Measurements from ENCODE around the gene KIFBP. TPM values are rescaled to one million over a fixed set of nuclear protein-coding genes. Genes with fewer than 3 reads are reported as not detected.

Gene KIFBP
- total and polyA plus RNA-seq, 9 donors = 15.7 to 59.2 (median 26.7) TPM

DNA sequence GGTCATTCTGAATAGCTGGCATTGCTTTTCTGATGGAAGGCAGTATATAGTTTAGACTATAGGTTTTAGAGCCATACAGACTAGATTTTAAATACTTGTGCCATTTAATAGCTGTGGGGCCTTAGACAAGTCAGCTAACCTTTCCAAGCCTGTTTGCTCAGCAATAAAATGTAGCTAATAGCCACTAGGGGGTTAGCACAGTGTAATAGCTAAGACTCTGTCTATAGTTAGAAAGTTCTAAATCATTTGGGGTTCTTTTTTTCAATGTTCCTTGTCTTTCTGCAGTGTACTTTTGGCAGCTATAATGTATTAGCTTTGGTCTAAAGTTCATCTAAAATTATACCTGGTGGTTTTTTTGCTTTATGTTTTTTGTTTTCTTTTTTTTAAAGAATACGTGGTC lies 7.5 kb upstream of the KIFBP start:
- H3K36me3 ChIP-seq = no peaks in the 10 kb centered on the region
- H3K27me3 ChIP-seq = no peaks in the 10 kb centered on the region
- no peak for DNase-seq
- no peaks in the 10 kb centered on the region for H3K4me1 ChIP-seq (ENCODE audit: insufficient read depth)
- intact Hi-C loops (cut with DNase I) = no loop called here
- no peak overlapping the region for H3K4me3 ChIP-seq
- TF ChIP-seq POLR2A (IDR thresholded peaks at IDR 0.05) = no peak
- no peak overlapping the region for H3K27ac ChIP-seq
- WGBS, 3 donors = 84 to 89% (median 87%) methylated on average over 1 of the region's 1 CpG
- H3K9me3 ChIP-seq = no peaks in the 10 kb centered on the region

DNA sequence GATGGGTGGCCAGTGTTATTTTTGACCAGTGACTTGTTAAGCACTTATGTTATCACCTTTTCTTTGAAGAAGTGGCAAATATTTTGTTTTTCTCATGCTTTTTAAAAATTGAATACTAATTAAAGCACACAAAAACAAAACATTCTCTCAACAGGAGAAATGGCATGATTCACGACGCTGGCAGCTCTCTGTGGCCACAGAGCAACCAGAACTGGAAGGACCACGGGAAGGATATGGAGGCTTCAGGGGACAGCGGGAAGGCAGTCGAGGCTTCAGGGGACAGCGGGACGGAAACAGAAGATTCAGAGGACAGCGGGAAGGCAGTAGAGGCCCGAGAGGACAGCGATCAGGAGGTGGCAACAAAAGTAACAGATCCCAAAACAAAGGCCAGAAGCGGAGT lies 6.2 kb upstream of the KIFBP start:
- Histone ChIP-seq H3K9me3 (no peaks in the 10 kb centered on the region), H3K36me3 (no peaks in the 10 kb centered on the region), H3K27me3 (no peaks in the 10 kb centered on the region), H3K4me3 (no peak overlapping the region), H3K4me1 (ENCODE audit: insufficient read depth) (no peaks in the 10 kb centered on the region), H3K27ac (no peak overlapping the region)
- TF ChIP-seq, protein P1, sequence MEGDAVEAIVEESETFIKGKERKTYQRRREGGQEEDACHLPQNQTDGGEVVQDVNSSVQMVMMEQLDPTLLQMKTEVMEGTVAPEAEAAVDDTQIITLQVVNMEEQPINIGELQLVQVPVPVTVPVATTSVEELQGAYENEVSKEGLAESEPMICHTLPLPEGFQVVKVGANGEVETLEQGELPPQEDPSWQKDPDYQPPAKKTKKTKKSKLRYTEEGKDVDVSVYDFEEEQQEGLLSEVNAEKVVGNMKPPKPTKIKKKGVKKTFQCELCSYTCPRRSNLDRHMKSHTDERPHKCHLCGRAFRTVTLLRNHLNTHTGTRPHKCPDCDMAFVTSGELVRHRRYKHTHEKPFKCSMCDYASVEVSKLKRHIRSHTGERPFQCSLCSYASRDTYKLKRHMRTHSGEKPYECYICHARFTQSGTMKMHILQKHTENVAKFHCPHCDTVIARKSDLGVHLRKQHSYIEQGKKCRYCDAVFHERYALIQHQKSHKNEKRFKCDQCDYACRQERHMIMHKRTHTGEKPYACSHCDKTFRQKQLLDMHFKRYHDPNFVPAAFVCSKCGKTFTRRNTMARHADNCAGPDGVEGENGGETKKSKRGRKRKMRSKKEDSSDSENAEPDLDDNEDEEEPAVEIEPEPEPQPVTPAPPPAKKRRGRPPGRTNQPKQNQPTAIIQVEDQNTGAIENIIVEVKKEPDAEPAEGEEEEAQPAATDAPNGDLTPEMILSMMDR (IDR thresholded peaks at IDR 0.05) = no peak
- TF ChIP-seq EP300 (IDR thresholded peaks at IDR 0.05) = no peak
- no peak for TF ChIP-seq POLR2A (IDR thresholded peaks at IDR 0.05)
- intact Hi-C loops (cut with DNase I) = no loop called here
- no peak for DNase-seq
- whole genome bisulfite sequencing, 3 donors = 89 to 93% (median 91%) methylated on average over 11 of the region's 11 CpGs

DNA sequence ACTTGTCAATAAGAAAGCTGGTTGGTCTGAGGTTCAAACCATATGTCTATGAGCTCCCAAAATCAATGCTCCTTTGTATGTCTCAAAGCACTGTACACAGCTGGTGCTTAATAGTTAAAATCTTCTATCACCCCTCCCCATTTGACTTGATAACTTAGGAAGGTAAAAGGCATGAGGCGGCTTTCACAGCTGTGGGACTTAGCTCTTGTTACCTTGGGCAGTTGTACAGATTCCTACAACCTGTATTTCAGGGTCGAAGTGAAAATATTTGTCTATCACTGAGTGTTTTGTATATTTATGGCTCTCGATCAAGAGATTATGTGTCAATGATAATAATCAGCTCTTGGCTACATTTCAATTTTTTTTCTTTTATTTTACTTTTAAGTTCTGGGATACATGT lies 992 bp upstream of the KIFBP start:
- no peak for DNase-seq
- Histone ChIP-seq H3K27ac (no peak overlapping the region), H3K9me3 (no peaks in the 10 kb centered on the region), H3K4me3 (no peak overlapping the region), H3K36me3 (no peaks in the 10 kb centered on the region), H3K27me3 (no peaks in the 10 kb centered on the region), H3K4me1 (ENCODE audit: insufficient read depth) (peaks cover 10% of the 10 kb centered on the region)
- 65 to 80% (median 66%) methylated on average over 3 of the region's 3 CpGs for WGBS, 3 donors
- intact Hi-C loops (cut with DNase I) = no loop called here
- TF ChIP-seq, protein P1 (IDR thresholded peaks at IDR 0.05) = no peak
- no peak for TF ChIP-seq POLR2A (IDR thresholded peaks at IDR 0.05)
- no peak for TF ChIP-seq EP300 (IDR thresholded peaks at IDR 0.05)

DNA sequence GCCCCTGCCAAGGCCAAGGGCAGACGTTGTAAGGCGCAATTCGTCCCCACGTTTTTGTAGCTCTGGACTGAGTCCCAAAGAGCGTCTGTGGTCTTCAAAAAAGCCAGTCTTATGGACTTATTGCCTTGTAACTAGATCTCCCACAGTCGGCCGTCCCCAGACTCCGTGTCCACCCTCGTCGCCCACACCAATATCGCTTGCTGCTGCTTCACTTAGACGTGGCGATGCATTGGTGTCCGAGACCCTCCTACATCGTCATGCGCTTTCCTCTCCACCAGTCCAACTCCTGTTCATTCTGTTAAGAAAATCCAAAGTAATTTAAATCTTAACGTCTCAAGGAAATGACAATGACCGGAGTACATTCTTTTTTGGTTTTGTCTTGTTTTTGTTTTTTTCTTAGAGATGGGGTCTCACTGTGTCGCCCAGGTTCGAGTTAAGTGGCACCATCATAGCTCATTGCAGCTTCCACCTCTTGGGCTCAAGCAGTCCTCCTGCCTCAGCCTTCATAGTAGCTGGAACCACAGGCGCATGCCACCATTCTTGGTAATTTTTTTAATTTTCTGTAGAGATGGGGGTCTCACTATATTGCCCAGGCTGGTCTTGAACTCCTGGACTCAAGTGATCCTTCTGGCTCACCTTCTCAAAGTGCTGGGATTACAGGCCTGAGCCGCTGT lies 851 bp downstream of the KIFBP start:
- DNase-seq = no peak
- Histone ChIP-seq H3K27ac (peak overlapping the region; percentile 75 to 77), H3K27me3 (no peaks in the 10 kb centered on the region), H3K36me3 (no peaks in the 10 kb centered on the region), H3K9me3 (no peaks in the 10 kb centered on the region), H3K4me1 (ENCODE audit: insufficient read depth) (peaks cover 12% of the 10 kb centered on the region), H3K4me3 (peak overlapping the region; percentile 69)
- TF ChIP-seq, protein P1 (IDR thresholded peaks at IDR 0.05) = no peak
- TF ChIP-seq EP300 (IDR thresholded peaks at IDR 0.05) (no peak), POLR2A (IDR thresholded peaks at IDR 0.05) (no peak)
- WGBS, 3 donors = 12 to 13% (median 13%) methylated on average over 22 of the region's 22 CpGs
- intact Hi-C loops (cut with DNase I) = no loop called here

DNA sequence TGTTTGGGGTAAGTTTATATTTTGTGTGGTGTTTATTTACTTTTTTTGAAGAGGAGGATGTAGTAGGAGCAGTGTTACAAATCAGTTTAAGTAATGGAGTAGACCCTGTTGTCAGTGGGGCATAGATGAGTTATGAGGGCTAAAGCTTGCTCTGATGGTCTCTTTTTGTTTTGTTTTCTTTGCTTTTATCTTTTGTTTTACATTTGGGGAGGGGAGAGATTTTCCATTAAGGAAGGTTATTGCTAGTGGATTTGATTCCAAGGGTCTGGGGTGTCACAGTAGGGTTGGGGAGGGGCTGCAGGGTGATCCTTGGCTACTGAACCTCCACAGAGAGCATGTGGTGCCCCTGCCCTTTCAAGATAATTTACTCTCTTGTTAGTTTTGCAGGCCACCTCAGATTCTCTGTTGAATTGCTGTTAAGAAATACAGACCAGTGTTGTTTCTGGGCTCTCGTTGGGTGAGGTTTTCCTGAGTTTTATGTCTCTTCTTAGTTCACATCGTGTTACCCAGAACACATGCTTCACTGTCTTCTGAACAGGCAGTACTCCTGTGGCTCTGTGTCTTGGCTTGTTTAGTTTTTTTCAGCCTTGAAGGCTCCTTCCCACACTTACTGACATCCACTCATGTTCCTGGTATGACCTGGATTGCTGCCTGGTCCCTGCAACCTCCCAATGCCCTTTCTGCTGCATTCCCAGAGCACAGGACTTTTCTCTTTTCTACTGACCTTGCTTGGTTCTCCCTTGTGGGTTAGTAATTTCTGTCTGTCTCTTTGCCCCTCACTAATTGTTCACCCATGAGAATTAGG lies 4.2 kb downstream of the KIFBP start:
- Histone ChIP-seq H3K9me3 (no peaks in the 10 kb centered on the region), H3K27me3 (no peaks in the 10 kb centered on the region), H3K27ac (peak overlapping the region in 1 of 2 donors; percentile 40), H3K4me3 (no peak overlapping the region), H3K36me3 (no peaks in the 10 kb centered on the region), H3K4me1 (ENCODE audit: insufficient read depth) (peaks cover 13% of the 10 kb centered on the region)
- 2 to 14% (median 2%) methylated on average over 2 of the region's 2 CpGs for WGBS, 3 donors
- peak; percentile 62 to 81 (median 68) for DNase-seq
- intact Hi-C loops (cut with DNase I) = no loop called here
- TF ChIP-seq, protein P1 (IDR thresholded peaks at IDR 0.05) = no peak
